ENCODE measurements around the gene TPRA1.

GRCh38 chr3:127549826-127550467, 40.6 kb downstream of the TPRA1 start:
- no peak for TF ChIP-seq CTCF (IDR thresholded peaks at IDR 0.05 in 2 of 3, conservative IDR thresholded peaks at IDR 0.05 in 1 of 3; ENCODE audit: borderline replicate concordance in 1 of 3, insufficient read depth in 1 of 3, low read depth in 2 of 3, low read length in 2 of 3)
- no peak for TF ChIP-seq POLR2A (IDR thresholded peaks at IDR 0.05; ENCODE audit: borderline replicate concordance, extremely low read depth, insufficient read depth, insufficient read length)
- no peak for TF ChIP-seq REST (IDR thresholded peaks at IDR 0.05; ENCODE audit: low read depth)
- TF ChIP-seq EZH2 (IDR thresholded peaks at IDR 0.05), result no peak
- no peak for TF ChIP-seq RAD21 (IDR thresholded peaks at IDR 0.05; ENCODE audit: low read depth)
- TF ChIP-seq EZH2phosphoT487 (IDR thresholded peaks at IDR 0.05; ENCODE audit: borderline replicate concordance), result no peak
- TF ChIP-seq POLR2AphosphoS5 (IDR thresholded peaks at IDR 0.05; ENCODE audit: low read depth, low read length), result no peak
- no peak for TF ChIP-seq SP1 (IDR thresholded peaks at IDR 0.05; ENCODE audit: low read depth)
- TF ChIP-seq ZNF274 (IDR thresholded peaks at IDR 0.05; ENCODE audit: low read depth, low read length), result no peak
- no peak for TF ChIP-seq YY1 (IDR thresholded peaks at IDR 0.05; ENCODE audit: extremely low read depth, insufficient replicate concordance, low read depth, low read length)
- TF ChIP-seq FOSL1 (IDR thresholded peaks at IDR 0.05; ENCODE audit: low read depth), result no peak
